Esophagus muscularis mucosa (tissue), 4 donors: ENCODE results near the gene FAM83B. TPM values are rescaled to one million over a fixed set of nuclear protein-coding genes. Genes with fewer than 3 reads are reported as not detected.

Source experiments
- DNase-seq: peaks from one replicate; pipeline ENCODE4 v3.0.0-alpha.2; 2017; ENCODE audit errors: extremely low spot score
- H3K27ac ChIP-seq, 4 donors: fragments of 200-600 bp; sonication (generic); replicated peaks in 1 of 4; 1 replicate in 3 of 4; 2 replicates in 1 of 4; pipeline ENCODE4 v1.5.1; 2016 to 2019; ENCODE audit warnings: mild to moderate bottlenecking in 1 of 4
- H3K27me3 ChIP-seq, 4 donors: fragments of 200-600 bp; sonication (generic); one replicate each; pipeline versions ENCODE4 v1.5.1 to v1.6.0; 2016 to 2019
- H3K36me3 ChIP-seq, 4 donors: fragments of 200-600 bp; sonication (generic); one replicate each; pipeline ENCODE4 v1.5.1; 2016 to 2019
- H3K4me1 ChIP-seq, 4 donors: fragments of 200-600 bp; sonication (generic); one replicate each; pipeline ENCODE4 v1.5.1; 2016 to 2019
- H3K4me3 ChIP-seq, 4 donors: fragments of 200-600 bp; sonication (generic); 1 replicate in 2 of 4; 2 replicates in 2 of 4; pipeline ENCODE4 v1.5.1; 2016 to 2019; ENCODE audit warnings: mild to moderate bottlenecking in 4 of 4, moderate library complexity in 1 of 4
- H3K9me3 ChIP-seq, 4 donors: fragments of 200-600 bp; sonication (generic); 1 replicate in 3 of 4; 2 replicates in 1 of 4; pipeline ENCODE4 v1.5.1; 2016 to 2019
- CTCF ChIP-seq, 3 experiments: fragments of 200-600 bp in 2 of 3; fragments of 450-650 bp in 1 of 3; sonication (generic) in 2 of 3; IDR thresholded peaks; one replicate each; pipeline ENCODE4 v1.5.1; 2017 to 2019; ENCODE audit warnings: antibody characterized with exemption in 3 of 3, mild to moderate bottlenecking in 2 of 3, moderate library complexity in 1 of 3
- EP300 ChIP-seq: sonication (generic); formaldehyde crosslinking; IDR thresholded peaks from one replicate; pipeline ENCODE4 v1.6.1; 2017; ENCODE audit warnings: antibody characterized with exemption
- POLR2A ChIP-seq: fragments of 450-650 bp; IDR thresholded peaks from one replicate; pipeline ENCODE4 v1.6.1; 2017; ENCODE audit warnings: antibody characterized with exemption, moderate library complexity, mild to moderate bottlenecking, low read depth
- POLR2AphosphoS5 ChIP-seq, 2 donors: sonication (generic); formaldehyde crosslinking; IDR thresholded peaks; one replicate each; pipeline ENCODE4 v1.6.1; 2017; ENCODE audit warnings: antibody characterized with exemption in 2 of 2
- WGBS: methylation state at CpG from one replicate; pipeline ENCODE4 v1.1.5; 2018; 5-methylcytosine and 5-hydroxymethylcytosine counted together
- intact Hi-C: fragments of 100-400 bp; cut with DNase I; formaldehyde crosslinking; loops from one replicate; pipeline ENCODE4 v1.15.1; 2023
- total RNA-seq, 4 donors: library from RNA; depleted of rRNA; stranded (reverse); fragments of >200 nt; gene quantifications; one replicate each; pipeline versions ENCODE4 v1.1.0 to v1.2.1, GENCODE V29; 2016

The FAM83B gene
- total RNA-seq, 4 donors from 2014 or later = 0.11 TPM; not detected in 3

- no peaks in the 10 kb centered on the region for H3K4me1 ChIP-seq
- no peaks in the 10 kb centered on the region for H3K27me3 ChIP-seq
- no peak overlapping the region for H3K4me3 ChIP-seq
- intact Hi-C loops = no loop called here
- DNase-seq = no peak
- no peaks in the 10 kb centered on the region for H3K9me3 ChIP-seq
- H3K27ac ChIP-seq = no peak overlapping the region
- H3K36me3 ChIP-seq = no peaks in the 10 kb centered on the region
- TF ChIP-seq POLR2A (no peak), EP300 (no peak), CTCF (IDR thresholded peaks at IDR 0.05) (no peak), POLR2AphosphoS5 (IDR thresholded peaks at IDR 0.05) (no peak)
- 75% methylated on average over 3 of the region's 3 CpGs for WGBS
These were observed 29.0 kb downstream of the FAM83B start for GRCh38 chr6:54875539-54875938.

- no peak for DNase-seq
- H3K4me1 ChIP-seq = no peaks in the 10 kb centered on the region
- no peaks in the 10 kb centered on the region for H3K36me3 ChIP-seq
- no peaks in the 10 kb centered on the region for H3K27me3 ChIP-seq
- WGBS = 85% methylated on average over 8 of the region's 8 CpGs
- intact Hi-C loops = no loop called here
- H3K4me3 ChIP-seq = no peak overlapping the region
- H3K27ac ChIP-seq = no peak overlapping the region
- TF ChIP-seq CTCF (IDR thresholded peaks at IDR 0.05) (no peak), POLR2AphosphoS5 (IDR thresholded peaks at IDR 0.05) (no peak), POLR2A (no peak), EP300 (no peak)
- no peaks in the 10 kb centered on the region for H3K9me3 ChIP-seq
These were observed 29.8 kb downstream of the FAM83B start for GRCh38 chr6:54876365-54876764.

DNA sequence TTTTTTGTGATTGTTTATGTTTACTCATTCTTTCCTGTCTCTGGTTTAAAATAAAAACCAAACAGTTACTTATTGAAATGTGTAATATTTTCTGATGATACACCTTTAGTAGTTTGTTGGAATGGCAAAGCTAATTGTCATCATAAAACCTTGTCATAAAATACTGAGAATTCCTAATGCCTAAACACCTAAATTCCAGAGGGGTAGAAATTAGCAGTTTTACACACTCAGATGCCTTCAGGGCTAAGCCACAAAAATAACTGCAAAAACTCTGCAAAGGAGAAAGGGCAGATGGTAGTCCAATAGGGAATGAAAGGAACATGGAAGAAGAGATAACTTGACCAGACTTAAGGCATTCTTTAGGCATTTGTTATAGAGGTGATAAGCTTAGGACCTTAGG lies 30.3 kb downstream of the FAM83B start:
- DNase-seq = no peak
- no peaks in the 10 kb centered on the region for H3K4me1 ChIP-seq
- H3K27ac ChIP-seq = no peak overlapping the region
- TF ChIP-seq EP300 = no peak
- TF ChIP-seq CTCF (IDR thresholded peaks at IDR 0.05) = no peak
- intact Hi-C loops = no loop called here
- no peaks in the 10 kb centered on the region for H3K27me3 ChIP-seq
- H3K36me3 ChIP-seq = no peaks in the 10 kb centered on the region
- H3K9me3 ChIP-seq = no peaks in the 10 kb centered on the region
- no peak overlapping the region for H3K4me3 ChIP-seq

GRCh38 chr6:54877713-54878317 lies 31.2 kb downstream of the FAM83B start:
- H3K27me3 ChIP-seq = no peaks in the 10 kb centered on the region
- no peak overlapping the region for H3K4me3 ChIP-seq
- H3K9me3 ChIP-seq = no peaks in the 10 kb centered on the region
- TF ChIP-seq POLR2A (no peak), EP300 (no peak), POLR2AphosphoS5 (IDR thresholded peaks at IDR 0.05) (no peak), CTCF (IDR thresholded peaks at IDR 0.05) (no peak)
- no peaks in the 10 kb centered on the region for H3K36me3 ChIP-seq
- no peak overlapping the region for H3K27ac ChIP-seq
- intact Hi-C loops = no loop called here
- no peak for DNase-seq
- WGBS = 92% methylated on average over 5 of the region's 5 CpGs
- H3K4me1 ChIP-seq = no peaks in the 10 kb centered on the region

- 82% methylated on average over 2 of the region's 2 CpGs for WGBS
- Histone ChIP-seq H3K27ac (no peak overlapping the region), H3K4me1 (no peaks in the 10 kb centered on the region), H3K9me3 (no peaks in the 10 kb centered on the region), H3K4me3 (no peak overlapping the region), H3K36me3 (no peaks in the 10 kb centered on the region), H3K27me3 (no peaks in the 10 kb centered on the region)
- no peak for TF ChIP-seq POLR2A
- no peak for TF ChIP-seq CTCF (IDR thresholded peaks at IDR 0.05)
- TF ChIP-seq EP300 = no peak
- intact Hi-C loops = no loop called here
- no peak for DNase-seq
These were observed 32.1 kb downstream of the FAM83B start for GRCh38 chr6:54878718-54879117.
